Inflammatory macrophage treated with lipopolysaccharide for 4 hours (primary cell): ENCODE data around the gene ADAMTS18.

Experiments used
- DNase-seq: peaks from one replicate; pipeline ENCODE4 v3.0.0-alpha.2; 2020

Gene ADAMTS18

DNA sequence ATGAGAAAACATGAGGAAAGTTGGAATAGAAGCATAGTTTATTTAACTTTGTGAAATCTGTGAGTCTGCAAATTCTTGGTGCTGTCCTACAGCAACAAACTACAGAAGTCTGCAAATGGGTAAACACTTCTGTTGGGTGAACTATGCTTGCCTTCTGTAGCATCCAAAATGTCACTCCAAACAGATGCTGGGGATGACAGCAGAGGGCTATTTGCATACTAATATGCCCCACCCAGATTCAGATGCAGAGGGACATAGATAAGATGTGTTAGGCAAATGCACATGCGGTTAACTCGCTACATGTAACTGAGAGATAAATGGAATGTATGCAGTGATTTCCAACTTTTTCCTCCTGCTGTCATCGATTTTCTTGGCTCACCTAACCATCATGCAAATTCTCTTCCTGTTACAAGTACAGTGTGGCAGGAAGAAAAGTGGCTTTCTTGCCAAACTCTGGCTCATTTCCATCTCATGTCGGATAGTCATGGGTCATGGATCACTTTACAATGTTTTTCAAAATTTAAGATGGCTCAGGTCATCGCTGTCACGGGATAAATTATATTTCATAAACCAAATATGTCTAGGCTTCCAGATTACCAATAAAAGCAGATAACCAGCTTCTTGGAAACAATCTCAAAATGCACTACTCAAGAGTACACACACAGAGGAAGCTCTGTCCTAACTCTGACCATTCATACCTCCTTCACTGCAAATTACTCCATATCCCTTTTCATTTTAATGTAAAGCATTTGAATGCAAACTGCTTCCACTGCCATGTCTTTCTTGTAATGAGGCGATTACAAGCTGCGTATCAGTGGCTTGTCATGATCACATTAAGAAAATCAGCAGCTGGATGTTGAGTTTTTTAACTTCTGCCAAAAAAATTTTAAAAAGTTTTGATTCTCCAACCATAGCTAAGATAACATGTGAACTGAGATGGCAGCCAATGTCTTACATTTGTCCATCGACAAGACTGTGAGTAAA is 47.7 kb downstream of the ADAMTS18 start:
- DNase-seq: no peak

DNA sequence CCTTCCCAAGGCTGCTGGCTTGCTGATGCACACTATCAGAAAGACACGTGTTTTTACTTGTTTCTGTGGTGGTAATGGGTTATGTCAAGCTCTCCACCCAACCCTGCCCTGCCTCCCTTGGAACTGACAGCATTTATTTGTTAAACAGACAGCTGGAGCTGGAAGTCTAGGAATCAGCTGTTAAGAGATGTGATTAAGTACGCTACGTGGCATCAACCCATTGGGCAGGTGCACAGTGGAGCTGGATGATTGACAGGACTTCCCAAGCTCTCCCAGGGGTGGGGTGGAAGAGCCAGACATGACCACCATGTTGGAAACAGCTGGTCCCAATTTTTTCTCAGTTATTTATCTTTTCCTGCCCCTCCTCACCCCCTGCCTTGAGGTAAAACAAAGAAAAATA is 49.4 kb downstream of the ADAMTS18 start:
- DNase-seq: no peak

- DNase-seq: no peak
Observed at GRCh38 chr16:77383606-77384187, 51.1 kb downstream of the ADAMTS18 start.

- DNase-seq: no peak
Observed at GRCh38 chr16:77376358-77376757, 58.5 kb downstream of the ADAMTS18 start.

DNA sequence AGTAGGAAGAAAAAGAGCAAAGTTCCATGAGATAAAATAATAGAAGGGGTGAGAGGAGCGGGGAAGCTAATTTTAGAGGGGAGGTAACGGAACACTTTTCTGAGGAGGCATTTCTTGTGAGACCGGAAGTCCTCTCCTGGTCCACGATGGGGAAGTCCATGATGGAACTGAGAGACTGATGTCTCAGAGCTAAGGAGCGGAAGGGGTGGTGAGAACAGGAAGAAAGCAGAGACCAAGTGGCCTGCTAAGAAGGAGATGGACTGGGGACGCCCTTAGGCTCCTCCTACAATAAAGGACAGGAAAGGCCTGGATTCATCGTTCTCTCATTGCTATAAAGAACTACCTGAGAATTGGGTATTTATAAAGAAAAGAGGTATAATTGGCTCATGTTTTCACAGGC is 59.4 kb downstream of the ADAMTS18 start:
- no peak for DNase-seq

DNA sequence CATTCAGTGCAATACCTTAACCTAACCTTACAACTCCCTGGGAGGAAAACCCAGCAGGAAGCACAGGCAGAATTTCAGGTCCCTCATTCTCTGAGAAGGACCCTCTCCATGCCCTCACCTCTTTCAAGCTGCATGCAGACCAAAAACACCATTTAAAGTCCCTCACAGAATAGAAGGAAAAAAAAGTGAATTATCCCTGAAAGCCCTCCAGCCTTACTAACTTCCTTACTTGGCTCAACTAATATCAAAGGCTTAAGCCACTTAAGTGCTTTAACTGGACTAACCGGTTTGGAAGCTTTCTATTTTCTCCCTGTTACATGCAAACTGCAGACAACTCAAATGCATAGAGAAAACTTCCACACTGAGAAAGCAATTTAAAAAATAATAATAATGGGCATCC is 60.5 kb downstream of the ADAMTS18 start:
- no peak for DNase-seq

DNA sequence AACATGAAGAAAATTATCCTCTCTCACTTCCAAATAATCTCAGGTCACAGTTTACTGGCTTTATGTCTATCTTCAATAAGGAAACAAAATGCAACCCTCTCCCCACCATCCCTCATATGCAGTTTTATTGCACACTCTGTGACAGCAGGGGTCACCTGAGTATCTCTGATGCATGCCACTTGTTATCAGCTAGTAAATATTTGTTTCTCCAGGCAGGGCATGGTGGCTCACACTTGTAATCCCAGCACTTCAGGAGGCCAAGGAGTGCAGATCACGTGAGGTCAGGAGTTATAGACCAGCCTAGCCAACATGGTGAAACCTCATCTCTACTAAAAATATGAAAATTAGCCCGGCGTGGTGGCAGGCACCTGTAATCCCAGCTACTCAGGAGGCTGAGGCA is 61.1 kb downstream of the ADAMTS18 start:
- no peak for DNase-seq

- DNase-seq: no peak
Observed at GRCh38 chr16:77364770-77365169, 70.1 kb downstream of the ADAMTS18 start.

- DNase-seq: no peak
Observed at GRCh38 chr16:77359065-77359502, 75.8 kb downstream of the ADAMTS18 start.

- DNase-seq: no peak
Observed at GRCh38 chr16:77353587-77354263, 81.1 kb downstream of the ADAMTS18 start.

DNA sequence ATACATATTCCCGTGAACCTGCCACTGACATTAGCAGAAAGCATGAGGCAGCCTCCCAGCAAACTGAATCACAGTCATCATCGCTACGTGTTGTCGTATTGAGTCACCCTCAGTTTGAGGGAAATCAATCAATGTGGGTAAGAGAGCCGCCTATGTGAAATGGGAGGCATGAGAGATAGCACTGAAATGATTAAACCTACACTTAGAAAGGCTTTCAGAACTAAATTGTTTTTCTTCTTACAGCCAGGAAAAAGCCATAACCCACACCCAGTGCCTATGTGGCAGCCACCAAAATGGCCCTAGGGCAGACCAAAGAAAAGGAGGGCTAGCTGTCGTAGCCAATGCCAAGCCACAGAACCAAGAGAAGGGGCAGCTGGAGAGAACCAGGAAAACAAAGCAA is 90.5 kb downstream of the ADAMTS18 start:
- no peak for DNase-seq

- DNase-seq: no peak
Observed at GRCh38 chr16:77336637-77337036, 98.2 kb downstream of the ADAMTS18 start.

GRCh38 chr16:77335652-77336234 is 99.1 kb downstream of the ADAMTS18 start:
- no peak for DNase-seq

DNA sequence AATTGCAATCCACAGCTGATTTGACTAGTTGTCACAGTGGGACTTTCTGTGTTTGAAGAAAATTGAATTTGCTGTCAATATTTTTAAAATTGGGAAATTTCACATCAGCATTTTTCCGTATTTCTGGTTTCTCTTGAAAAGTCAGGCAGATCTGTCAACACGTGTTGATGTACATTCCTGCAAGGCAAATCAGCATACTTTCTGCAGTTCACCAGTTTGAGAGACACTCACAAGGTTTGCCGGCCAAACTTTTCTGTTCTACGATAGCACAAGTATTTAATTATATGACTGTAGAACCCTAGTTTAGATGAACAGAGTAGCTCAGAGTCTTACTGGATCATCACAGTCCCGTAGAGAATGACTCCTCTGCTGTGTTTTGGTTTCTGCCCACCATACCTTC is 102.0 kb downstream of the ADAMTS18 start:
- no peak for DNase-seq

DNA sequence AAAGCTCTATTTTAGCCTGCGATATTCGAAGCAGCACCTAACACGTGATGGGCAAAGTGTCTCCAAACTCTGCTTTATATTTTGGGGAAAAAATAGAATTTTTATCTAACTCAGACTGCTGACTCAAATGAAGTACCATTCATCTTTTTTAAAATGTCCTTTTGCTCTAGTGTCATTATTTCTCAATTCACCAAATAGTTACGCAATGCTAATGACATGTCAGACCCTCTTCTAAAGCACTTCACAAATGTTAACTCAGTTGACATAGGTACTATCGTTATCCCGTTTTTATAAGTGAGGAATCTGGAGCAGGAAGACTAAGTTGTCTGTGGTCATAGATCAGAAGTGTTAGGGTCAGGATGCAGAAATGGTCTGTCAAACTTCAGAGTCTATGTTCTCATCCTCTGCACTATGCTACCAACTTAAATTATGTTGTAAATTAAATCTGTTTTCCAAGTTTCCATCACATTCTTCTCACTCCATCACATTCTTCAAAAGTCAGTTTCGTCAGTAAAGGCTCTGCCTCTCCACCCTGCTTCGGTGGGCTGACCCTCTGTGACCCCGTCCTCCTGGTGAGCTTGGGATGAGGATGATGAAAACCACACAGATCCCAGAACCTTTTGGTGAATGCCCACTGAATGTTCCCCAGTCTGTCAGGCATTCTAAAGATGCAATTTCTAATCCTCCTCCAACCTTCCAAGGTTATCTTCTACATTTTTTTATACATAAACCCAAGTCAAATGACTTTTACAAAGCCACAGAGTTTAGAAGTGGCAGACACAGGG is 102.8 kb downstream of the ADAMTS18 start:
- no peak for DNase-seq

DNA sequence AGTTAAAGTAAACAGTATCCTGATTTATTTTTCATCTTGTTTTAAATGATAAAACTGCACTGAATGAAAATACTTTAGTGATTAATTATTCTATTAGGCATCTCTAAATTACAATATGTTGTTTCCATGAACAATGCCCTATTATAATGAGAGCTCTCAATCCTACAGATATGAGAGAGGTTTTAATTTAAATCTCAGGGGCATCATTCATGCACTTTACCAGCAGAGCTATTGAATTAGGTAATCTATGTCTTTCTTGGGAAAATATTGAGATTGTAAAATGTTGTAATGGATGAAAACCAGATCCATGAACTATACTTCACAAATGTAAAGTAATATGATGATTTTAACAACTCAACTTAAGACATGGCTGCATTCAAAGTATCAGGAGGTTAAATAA is 103.8 kb downstream of the ADAMTS18 start:
- no peak for DNase-seq

DNA sequence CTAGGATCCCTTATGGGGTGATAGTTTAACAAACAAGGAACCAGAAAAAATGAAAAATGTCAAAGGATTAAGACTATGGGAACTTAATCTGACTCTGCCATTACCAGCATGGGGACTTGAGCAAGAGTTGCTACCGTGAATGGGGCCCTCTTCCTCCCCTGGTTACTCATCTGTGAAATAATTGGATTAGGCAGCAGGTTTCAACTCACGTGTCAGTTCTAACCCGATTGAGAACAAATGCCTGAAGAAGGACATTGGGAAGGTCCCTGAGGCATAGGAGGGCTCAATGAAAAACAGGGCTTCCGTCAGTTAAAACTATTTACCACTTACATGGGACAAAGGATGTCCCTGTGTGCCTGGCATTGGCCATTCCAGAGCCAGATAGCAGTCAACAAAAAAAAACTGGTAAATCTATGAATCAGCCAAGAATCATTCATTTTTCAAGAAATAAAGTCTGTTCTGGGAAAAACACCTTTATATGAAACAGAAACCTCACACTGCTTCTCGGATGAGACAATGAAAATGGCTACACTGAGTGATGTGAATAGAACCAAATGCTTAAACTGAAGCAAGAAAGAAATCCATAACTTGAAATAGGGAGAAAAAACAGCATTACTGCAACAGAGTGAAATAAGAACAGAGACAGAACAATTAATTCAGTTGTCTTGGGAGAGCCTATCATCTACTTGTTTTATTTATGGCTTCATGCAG is 104.3 kb downstream of the ADAMTS18 start:
- DNase-seq: no peak

GRCh38 chr16:77328768-77329167 is 106.1 kb downstream of the ADAMTS18 start:
- no peak for DNase-seq

GRCh38 chr16:77328274-77328673 is 106.6 kb downstream of the ADAMTS18 start:
- DNase-seq: no peak

DNA sequence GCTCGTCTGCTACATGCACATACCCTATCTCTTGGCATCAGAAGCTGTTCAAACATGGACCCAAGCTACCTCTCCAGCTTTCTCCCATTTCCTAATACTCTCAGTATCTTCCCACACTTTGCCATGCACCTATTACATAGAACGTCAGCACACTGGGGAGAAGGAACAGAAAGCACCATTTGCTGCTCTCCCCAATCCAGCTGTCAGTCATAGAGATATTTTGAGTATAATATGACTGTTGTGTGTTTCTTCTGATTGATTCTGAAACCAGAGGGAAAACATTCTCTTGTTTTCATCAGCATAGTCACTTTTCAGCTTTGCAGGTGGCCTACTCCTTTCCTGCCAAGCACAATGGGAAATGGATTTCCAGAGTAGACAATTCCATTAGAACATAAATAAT is 107.1 kb downstream of the ADAMTS18 start:
- no peak for DNase-seq

GRCh38 chr16:77324729-77325128 is 110.1 kb downstream of the ADAMTS18 start:
- DNase-seq: no peak

GRCh38 chr16:77323695-77324094 is 111.1 kb downstream of the ADAMTS18 start:
- DNase-seq: no peak
